Stimulated activated CD4-positive, alpha-beta T cell treated with anti-CD3 and anti-CD28 coated beads, Interleukin-1b, Interleukin-23, amount 100 ng/mL, for 48 hours (primary cell): ENCODE measurements around the gene F13A1.
"Not testable (repeated sequence)": the region's sequence is repeated elsewhere in the genome, so short reads cannot be mapped to it uniquely, and the experiment has no call there.

Experiments
- DNase-seq: peaks from one replicate; pipeline ENCODE4 v3.0.0-alpha.2; 2020

The F13A1 gene

DNA sequence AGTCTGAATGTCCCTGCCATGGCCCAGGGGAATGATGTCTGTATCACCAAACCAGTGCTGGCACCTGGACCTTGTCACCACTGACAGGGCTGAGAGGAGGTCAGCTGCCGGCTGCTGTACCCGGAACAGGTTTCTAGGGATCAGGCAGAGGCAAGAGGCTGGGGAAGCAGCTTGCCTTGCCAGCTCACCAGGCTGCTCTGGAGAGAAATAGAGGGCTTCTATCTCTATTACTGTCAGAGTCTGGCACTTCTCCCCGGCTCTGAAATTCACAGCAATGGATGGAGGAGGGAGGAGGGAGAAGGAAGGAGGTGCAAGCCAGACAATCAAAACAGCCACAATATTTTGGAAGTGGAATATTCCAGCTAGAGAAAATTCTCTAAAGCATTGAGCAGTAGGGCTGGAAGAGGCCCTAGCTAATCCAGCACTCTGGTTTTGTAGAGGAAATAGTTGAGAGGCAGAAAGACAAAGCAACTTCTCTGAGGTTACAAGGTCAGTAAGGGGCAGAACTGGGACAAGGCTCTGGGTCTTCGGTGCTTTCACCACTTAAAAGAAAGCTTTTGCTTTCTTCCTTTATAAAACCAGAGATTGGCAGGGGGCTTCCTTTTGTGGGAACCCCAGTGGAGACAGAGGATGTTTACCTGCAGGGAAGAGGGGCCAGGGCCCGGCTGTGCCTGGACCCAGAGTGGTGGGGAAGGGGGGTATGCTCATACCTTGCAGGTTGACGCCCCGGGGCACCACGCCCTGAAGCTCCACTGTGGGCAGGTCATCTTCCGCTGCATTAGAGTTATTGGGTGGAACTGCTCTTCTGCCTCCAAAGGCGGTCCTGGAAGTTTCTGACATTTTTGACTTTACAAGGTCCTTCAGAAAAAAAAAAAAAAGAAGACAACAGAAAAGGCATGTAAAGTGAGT lies 2.4 kb downstream of the F13A1 start:
- DNase-seq: no peak

DNA sequence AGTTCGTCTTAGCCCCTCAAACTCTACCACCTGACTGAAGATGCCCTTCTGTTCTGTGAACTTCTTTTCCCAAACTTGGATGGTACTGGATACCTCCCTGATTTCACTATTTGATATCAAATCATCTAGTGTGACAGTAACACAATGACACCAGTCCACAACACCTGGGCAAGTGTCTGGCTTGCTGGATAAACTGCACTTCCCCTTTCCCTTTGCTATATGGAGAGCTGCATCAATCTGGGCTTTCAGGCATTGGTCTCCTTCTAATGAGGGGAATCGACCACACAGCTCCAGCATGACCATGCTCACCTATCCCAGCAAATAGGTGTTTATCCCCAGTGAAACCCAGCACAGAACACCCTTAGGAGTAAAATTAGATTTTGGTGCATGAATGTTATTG lies 3.1 kb downstream of the F13A1 start:
- no peak for DNase-seq

DNA sequence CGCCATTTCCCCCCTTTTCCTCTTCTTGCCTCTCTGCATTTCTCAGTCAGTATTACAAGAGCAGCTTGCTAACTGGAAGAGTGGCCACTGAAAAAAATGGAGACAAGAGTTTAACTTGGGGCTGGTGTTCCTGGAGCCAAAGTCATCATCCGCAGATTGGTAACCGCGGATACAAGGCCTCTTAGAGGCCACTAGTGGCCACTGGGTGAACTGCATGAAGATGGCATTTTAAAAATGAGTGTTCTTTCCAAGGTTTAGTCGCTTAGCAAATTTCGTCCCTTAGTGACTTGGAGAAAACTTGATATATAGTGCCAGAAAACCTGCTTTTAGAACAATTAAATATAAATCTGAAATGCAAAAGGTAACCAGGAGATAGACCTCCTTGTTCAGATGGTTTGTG lies 4.8 kb downstream of the F13A1 start:
- DNase-seq: no peak

DNA sequence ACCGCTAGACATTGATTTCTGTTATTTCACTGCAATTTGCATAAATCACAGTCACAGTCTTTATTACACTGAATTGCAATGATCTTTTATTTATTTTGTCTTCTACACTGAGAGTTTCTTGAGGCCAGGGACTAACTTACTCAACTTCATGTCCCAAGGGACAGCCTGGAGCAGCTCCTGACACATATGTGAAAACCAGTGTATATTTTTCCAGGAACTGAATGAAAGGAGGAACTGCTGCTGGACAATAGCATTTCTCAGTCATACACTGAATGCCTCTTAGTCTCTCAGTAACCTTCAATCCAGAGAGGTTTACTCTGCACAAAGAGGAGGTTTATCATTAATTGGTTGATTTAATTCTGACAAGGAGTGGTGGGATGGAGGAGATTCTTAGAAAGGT lies 5.9 kb downstream of the F13A1 start:
- DNase-seq: no peak

DNA sequence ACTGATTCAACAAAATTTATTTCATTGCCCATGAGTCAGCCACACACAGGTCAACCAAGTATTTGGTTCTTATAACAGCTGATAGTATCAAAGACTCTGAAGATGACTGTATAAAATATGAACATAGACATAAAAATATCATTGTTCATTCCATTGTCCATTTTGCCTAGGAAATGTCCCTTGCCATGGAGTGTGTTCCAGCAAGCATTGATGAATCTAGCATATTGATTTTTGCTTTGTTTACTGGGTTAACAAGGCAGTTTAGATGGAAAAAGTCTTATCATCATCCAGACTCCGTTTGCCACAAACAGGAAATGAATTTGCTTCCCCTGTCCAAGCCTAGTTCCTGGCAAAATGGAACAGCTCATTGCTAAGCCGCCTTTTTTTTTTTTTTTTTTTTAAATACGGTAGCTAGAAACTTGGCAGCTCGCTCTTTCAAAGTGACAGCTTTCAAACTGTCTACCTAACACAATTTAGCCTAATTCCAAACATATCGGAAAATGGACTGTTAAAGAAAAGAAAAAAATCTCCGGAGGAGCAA lies 7.5 kb downstream of the F13A1 start:
- no peak for DNase-seq

DNA sequence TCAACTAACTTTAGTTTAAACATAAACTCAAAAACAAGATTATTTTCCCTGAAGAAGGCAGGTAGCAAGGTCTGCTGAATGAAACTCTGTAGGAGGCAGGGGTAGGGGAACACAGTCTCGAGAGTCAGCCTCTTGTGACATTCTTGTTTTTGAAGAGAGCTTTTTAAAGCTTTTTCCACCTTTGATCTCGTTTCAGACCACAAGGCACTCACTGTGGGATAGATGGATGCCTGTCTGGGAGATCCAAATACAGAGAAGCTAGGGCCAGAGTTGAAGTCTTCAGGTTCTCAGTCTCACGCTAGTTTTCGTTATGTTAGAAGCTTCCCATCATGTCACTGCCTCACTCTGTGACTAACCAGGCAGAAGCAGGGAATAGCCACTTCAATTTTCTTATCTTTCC lies 14.9 kb downstream of the F13A1 start:
- DNase-seq: no peak

DNA sequence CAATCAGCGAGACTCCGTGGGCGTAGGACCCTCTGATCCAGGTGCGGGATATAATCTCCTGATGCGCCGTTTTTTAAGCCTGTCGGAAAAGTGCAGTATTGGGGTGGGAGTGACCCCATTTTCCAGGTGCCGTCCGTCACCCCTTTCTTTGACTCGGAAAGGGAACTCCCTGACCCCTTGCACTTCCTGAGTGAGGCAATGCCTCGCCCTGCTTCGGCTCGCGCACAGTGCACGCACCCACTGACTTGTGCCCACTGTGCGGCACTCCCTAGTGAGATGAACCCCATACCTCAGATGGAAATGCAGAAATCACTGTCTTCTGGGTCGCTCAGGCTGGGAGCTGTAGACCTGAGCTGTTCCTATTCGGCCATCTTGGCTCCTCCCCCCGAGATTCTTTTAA lies 20.1 kb downstream of the F13A1 start:
- DNase-seq: not testable (repeated sequence)

DNA sequence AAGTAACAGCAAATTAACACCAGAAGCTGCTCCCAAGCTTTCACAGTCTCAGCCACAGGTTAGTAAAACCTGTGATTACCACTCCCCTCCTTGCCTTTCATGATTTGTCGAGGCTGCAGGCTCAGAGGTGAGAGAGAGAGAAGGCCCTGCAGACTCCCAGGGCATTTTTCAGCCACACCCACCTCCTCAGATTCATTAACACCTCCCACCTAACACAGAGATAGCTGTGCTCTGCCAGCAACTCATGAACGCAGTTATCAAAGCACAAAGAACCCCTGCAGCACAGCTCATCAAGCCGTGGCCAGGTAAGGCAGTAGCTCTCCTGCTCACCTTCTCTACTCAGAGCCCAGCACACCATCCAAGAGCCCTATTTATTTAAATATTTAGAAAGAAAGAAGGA lies 27.1 kb downstream of the F13A1 start:
- no peak for DNase-seq

DNA sequence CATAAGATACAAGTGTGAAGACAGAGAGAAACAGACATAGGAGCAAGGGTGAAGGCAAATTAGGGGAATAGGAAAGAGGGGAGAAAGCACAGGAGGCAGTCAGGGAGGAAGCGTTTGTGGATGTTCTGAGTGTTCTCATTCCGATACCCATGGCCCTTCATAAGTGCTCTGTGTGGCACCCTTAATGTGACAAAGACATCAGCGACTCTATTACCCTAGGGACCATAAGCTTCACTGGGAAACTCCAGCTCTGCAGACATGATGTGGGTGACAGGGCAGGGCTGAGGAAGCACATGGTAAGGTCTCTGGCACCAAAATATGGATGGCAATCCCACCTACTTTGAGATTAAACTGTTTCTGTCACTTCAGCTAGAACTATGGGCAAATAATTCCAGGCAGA lies 33.0 kb downstream of the F13A1 start:
- no peak for DNase-seq

DNA sequence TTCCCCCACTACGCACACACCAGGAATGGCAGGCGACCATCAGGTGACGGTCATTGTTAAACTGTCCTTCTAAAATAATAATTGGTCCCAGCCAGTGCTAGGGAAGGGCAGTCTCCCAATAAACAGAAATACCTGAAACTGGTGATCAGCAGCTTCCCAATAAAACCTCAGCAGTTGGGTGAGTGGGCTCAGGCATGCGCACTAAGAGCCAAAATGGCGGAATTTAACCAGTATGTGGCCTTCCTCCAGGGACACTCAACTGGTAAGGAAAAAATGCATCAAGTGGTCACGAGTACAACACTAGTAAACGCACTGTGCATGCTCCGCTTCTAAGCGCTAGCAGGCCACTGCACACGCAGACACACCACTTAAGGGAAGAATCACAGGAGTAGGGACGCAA lies 34.8 kb downstream of the F13A1 start:
- no peak for DNase-seq

DNA sequence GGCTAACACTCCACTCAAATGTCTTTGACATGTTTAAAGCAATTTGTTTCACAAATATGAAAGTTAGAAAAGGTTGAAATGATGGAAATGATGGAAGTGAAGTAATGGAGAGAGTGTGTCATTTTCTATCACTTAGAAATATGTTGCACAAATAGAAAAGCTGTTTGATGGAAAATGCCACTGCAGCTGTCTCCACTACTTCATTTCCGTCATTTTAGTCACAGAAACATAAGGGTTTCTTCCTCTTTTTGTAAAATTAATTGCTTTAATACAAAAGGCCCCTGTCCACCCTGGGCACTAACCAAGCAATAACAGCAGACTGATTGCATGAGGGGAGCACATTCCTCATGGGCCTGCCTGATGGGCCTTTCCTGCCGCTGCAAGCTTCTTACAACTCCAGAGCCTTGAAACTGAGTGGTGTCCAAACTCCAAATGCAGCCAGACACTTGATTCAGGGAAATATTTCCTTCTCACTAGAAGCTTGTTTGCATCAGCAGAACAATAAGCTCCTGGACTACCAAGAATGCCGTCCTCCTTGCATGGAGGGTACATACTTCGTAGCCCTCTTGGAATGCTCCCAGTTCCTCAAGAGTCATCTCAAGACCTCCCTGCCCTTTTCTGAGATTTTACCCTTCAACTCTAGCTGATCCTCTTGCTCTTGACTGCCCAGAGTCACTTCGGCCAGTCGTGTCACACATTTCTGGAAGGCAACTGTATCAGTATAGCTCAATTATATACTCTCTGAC lies 36.1 kb downstream of the F13A1 start:
- DNase-seq: no peak

DNA sequence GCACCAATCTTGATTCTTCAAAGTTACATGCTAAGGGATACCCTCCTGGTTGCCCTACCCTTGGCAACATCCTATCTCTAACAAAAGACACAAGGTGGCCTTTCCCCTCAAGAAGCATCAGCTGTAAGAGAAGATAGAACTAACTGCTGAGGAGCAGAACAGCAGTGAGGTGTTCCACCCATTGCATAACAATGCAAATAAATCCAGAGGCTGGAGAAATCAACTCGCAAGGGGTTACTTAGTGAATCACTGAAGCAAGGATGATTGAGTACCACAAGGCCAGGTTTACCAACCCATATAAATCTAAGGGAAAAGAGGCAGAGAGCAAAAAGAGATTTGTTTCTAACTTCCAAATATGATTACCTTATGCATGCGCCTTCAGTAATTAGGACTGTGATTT lies 36.7 kb downstream of the F13A1 start:
- no peak for DNase-seq

DNA sequence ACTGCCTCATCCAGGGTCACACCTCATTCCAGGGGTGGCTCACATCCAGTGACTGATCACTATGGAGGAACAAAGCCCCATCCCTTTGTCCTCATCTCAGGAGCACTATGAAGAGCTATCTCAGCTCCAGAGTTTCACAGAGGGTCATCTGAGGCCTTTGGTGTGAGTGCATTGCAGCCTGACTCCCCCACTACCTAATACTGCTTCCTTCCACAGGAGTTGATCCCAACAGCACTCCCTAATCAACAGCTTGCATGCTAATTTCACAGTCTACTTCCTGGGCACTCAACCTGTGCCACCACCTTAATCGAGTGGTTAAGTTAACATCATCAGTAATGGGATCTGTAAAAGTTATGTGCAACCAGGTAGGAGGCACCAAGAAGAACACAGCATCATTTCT lies 37.7 kb downstream of the F13A1 start:
- no peak for DNase-seq

DNA sequence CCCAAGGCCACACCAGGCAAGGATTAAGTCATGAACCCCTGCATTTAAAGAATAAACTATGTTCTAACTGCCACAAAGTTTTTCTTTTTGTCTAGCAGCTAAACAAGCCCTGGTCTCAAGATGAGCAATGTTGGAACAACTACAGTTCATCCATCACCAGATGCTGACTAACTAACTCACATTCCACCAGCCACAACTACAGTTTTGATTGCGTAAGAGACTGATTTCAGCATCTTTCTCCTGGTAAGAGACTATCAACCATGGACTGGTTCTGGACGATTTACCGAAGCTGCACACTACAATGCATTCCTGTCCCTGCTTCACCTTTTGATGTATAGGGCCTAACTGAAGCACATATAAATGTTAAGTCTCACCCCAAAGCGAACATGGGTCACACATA lies 43.0 kb downstream of the F13A1 start:
- no peak for DNase-seq

DNA sequence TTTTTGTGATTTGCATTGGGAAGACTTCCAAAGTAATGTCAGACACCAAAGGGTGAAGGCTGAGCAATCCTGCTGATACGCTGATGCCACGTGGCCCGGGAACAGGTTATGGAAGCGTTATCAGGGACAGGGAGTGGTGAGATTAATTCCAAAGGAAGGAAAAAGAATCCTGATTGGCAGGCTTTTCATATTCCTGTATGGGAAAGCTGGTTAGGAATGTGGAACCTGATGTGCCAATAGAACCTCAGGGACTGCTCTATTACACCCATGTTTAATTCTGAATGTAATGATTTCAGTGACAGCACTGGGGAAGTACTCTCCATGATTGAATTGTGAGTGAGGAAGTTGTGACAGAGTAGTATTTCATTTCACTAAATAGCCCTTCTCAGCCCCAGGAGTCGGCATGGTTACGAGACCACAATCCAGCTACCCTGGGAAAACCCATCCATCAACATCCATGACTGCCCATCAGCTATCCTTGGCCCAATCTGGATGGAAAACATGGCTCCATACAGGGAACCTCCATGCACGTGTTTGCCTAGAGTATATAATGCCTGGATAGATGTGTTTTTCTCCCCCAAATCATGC lies 49.4 kb downstream of the F13A1 start:
- no peak for DNase-seq

DNA sequence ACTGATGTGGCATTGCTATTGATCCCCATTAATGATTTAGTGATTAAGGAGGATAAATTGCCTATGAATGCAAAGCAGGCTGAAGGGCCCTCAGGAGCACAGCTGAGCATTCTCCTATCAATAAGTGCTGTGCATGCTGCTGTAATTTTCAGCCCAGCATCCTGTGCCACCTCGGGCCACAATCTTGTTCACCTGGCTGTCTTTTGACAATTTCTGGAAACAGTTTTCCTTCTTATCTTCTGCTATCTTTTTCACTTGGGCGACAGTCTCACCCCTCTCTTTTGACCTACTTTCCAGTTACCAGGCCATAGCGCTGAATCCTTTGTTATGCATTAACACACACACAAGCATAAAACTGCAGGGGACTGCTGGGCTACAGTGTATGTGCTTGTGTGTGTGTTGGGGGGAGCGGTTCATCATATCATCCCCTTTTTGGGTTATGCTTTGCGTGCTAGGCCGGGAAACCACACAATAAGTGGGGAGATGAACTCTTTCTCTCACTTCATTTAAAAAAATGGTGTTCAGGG lies 60.2 kb downstream of the F13A1 start:
- no peak for DNase-seq

DNA sequence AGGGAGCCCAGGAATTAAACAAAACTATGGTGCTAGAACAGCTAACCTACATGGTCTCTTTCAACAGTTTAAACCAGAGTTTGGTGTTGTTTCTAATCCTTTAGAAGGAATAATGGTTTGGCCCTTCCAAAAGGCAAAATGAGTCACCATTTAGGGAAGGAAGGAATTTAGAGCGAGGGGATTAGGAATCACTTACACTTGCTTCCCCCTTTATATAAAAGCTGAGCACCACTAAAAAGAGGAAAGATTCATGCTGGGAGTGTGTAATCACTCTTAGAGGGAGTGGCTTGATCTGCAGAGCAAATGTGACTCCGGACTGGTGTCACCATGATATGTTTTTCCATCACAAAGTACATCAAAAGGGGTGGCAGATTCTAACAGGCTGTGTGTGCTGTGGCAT lies 63.6 kb downstream of the F13A1 start:
- DNase-seq: no peak

DNA sequence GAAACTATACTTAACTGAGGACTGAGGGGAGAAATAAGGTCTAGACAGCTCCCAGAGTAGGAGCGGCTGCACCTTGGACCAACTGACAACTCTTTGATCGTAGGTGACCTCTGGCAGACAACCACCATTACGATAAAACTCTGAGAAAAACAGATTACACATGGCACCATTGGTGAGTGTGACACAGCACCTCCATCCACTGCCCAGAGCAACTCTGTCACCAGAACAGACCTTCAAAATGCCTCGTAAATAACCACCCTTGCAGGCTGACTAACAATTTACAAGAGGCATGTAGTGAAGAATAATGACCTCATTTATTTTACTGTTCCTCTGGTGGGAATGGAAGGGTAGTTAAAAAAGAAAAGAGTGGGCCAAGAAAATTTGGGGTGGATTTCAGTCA lies 64.2 kb downstream of the F13A1 start:
- DNase-seq: no peak

DNA sequence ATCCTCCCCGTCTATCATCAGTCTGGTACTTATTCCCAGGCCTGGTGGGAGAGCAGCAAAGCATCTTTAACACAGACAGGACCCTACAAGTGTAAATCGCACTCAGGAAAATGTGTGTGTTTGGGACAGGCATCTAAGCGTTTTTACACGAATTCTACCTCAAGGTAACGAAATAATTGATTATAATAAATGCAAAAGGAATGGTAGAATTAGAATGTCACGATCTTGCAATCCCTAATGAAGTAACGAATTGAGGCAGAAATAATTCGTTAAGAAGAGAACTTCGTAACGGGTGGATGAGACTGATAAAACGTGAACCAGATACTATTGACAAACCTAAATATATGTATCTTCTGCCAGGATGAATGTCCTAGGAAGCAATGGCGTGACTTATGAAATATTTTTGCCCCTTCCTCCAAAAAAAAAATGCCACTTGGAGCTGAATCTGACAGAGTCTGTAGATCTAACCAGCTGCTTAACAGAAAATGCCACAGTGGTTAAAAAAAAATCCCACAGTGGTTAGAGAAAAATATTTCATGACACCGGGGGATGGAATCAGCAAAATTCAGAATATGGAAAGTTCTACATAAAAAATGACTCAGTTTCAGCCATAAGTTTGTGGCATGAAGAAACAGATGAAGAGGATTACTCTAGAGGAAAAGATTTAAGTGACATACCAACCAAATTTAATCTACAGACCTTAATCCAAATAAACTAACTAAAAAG lies 68.7 kb downstream of the F13A1 start:
- no peak for DNase-seq

DNA sequence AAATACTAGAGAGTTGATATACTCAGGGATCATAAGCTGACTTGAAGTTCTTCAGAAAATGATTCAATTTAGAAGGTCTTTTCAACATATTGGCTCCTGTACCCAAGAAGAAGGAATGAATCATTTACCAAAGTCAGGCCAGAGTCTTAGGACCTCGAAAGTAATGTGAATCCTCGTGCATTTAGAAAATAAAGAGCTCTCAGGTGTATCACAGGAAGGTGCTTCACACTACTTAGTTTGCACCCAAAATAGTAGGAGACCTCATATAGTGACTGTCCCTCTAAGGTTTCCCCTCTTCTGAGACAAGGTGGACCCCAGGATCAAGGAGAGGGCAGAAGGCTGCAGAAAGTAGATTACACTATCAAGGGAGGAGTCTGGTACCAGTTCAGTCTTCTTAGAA lies 71.8 kb downstream of the F13A1 start:
- no peak for DNase-seq

DNA sequence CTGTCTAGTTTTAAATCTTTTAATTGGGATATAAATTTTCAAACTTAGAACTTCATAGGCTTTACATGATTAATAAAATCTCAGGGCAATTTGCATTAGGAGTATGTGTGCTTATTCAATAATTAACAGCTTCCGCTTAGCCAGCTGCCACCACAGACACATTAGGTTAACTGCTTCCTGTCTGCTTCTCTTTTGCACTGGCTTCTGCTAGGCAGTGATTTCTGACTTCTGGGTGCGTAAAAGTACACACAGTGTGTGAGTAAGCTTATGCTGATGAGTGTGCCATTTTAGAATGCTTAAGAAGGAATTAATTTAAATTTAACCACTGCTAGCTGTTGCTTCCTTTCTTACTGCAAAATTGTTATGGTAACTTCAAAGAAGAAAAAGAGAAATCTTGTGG lies 73.9 kb downstream of the F13A1 start:
- no peak for DNase-seq

DNA sequence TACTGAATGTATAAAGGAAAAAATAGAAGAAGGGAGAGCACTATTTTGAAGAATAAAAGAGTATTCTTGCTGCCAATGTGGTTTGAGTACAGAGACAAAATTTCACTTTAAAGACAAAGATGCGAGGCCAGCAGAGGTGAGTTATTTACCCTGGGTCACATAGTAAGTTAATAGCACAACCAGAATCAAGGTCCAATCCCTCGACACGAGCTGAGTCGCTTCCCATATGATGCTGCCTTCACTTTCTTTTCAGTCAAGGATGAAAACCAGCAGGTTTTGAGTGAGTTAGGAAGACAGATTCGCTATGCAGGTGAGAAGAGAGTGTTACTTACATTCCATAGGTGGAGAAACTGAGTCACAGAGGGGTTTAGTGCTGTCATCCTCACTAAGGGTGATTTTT lies 75.8 kb downstream of the F13A1 start:
- no peak for DNase-seq

DNA sequence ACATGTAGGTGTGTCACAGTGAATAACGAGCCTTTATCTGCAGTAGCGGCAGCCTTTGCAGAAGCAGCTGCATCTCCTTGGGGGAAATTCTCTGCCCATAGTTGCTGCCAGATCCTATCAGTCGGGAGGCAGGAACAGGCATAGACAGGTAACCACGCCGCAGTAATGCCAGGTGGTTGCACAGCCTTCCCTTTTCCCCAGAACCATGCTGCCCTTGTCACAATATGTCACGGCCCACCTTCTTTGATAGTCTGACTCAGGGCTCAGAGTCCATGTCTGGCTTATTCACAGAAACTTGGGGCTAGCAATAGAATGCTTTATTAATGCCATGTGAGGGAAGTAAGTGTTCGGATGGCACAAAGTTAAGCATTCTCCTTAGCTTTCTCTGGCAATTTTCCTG lies 76.6 kb downstream of the F13A1 start:
- DNase-seq: no peak
